OCI-LY1 (cell line): ENCODE data around the gene MYO5B.

Source experiments
- H2AFZ ChIP-seq: fragments of 200-600 bp; sonication (generic), shearing (Covaris generic); 2 replicates; pipeline ENCODE4 v1.6.0; 2014; ENCODE audit warnings: antibody characterized with exemption, mild to moderate bottlenecking, low read length
- H3F3A ChIP-seq: fragments of 200-600 bp; sonication (generic), shearing (Covaris generic); 2 replicates; pipeline ENCODE4 v1.6.0; 2014; ENCODE audit warnings: mild to moderate bottlenecking, antibody characterized with exemption, low read length, moderate library complexity; ENCODE audit not compliant: insufficient read depth
- H3K27ac ChIP-seq: fragments of 200-600 bp; sonication (generic); 2 replicates; pipeline ENCODE4 v1.5.1; 2014; ENCODE audit warnings: low read length, mixed run types, mild to moderate bottlenecking, low read depth; ENCODE audit not compliant: poor library complexity, severe bottlenecking
- H3K27me3 ChIP-seq: fragments of 200-600 bp; sonication (generic); 2 replicates; pipeline ENCODE4 v1.6.0; 2014; ENCODE audit warnings: antibody characterized with exemption, mild to moderate bottlenecking, low read length, moderate library complexity; ENCODE audit not compliant: insufficient read depth
- H3K36me3 ChIP-seq: fragments of 200-600 bp; sonication (generic); 2 replicates; pipeline ENCODE4 v1.6.1; 2014; ENCODE audit warnings: mild to moderate bottlenecking, antibody characterized with exemption, low read length, moderate library complexity, mixed read lengths; ENCODE audit not compliant: insufficient read depth
- H3K4me1 ChIP-seq: fragments of 200-600 bp; sonication (generic); 2 replicates; pipeline ENCODE4 v1.5.1; 2014; ENCODE audit warnings: mild to moderate bottlenecking, low read length, moderate library complexity; ENCODE audit not compliant: insufficient read depth, severe bottlenecking
- H3K4me2 ChIP-seq: fragments of 200-600 bp; sonication (generic), shearing (Covaris generic); 2 replicates; pipeline ENCODE4 v1.6.1; 2014; ENCODE audit warnings: low read length
- H3K4me3 ChIP-seq: fragments of 200-600 bp; sonication (generic); 2 replicates; pipeline ENCODE4 v1.5.1; 2014; ENCODE audit warnings: low read length, low read depth, mild to moderate bottlenecking, mixed read lengths; ENCODE audit not compliant: poor library complexity, severe bottlenecking
- H3K79me2 ChIP-seq: fragments of 200-600 bp; shearing (Covaris generic); 2 replicates; pipeline ENCODE4 v1.6.1; 2016; ENCODE audit warnings: mixed run types, low read length, mixed read lengths; ENCODE audit not compliant: insufficient read depth
- H3K9ac ChIP-seq: fragments of 200-600 bp; sonication (generic), shearing (Covaris generic); 2 replicates; pipeline ENCODE4 v1.6.1; 2014; ENCODE audit warnings: mild to moderate bottlenecking, low read length, mixed read lengths
- H3K9me2 ChIP-seq: fragments of 200-600 bp; sonication (generic), shearing (Covaris generic); 2 replicates; pipeline ENCODE4 v1.6.1; 2014; ENCODE audit warnings: low read depth, mild to moderate bottlenecking, low read length, mixed read lengths
- H3K9me3 ChIP-seq: fragments of 200-600 bp; shearing (Covaris generic); 2 replicates; pipeline ENCODE4 v1.6.1; 2014; ENCODE audit warnings: low read length, mixed read lengths
- H4K20me1 ChIP-seq: fragments of 200-600 bp; sonication (generic), shearing (Covaris generic); 2 replicates; pipeline ENCODE4 v1.6.0; 2016; ENCODE audit warnings: mild to moderate bottlenecking, low read length; ENCODE audit not compliant: insufficient read depth
- CTCF ChIP-seq: fragments of 200-600 bp; sonication (generic), shearing (Covaris generic); IDR thresholded peaks from 2 replicates; pipeline ENCODE4 v1.5.1; 2017; ENCODE audit warnings: mild to moderate bottlenecking, antibody characterized with exemption, low read length, moderate library complexity, mixed read lengths
- EZH2 ChIP-seq: fragments of 200-600 bp; sonication (generic), shearing (Covaris generic); IDR thresholded peaks from 2 replicates; pipeline ENCODE4 v1.8.0; 2017; ENCODE audit warnings: borderline replicate concordance, mixed run types, mild to moderate bottlenecking, antibody characterized with exemption, low read length, moderate library complexity, mixed read lengths

Gene MYO5B

GRCh38 chr18:49859021-49859359 lies 336.0 kb downstream of the MYO5B start:
- Histone ChIP-seq H3K9me2 (no peaks in the 10 kb centered on the region), H3F3A (no peaks in the 10 kb centered on the region), H3K9me3 (no peaks in the 10 kb centered on the region), H3K27me3 (no peaks in the 10 kb centered on the region), H3K9ac (no peak overlapping the region), H3K27ac (no peak overlapping the region), H3K4me3 (no peak overlapping the region), H3K79me2 (no peaks in the 10 kb centered on the region), H3K36me3 (no peaks in the 10 kb centered on the region), H2AFZ (no peak overlapping the region), H4K20me1 (no peaks in the 10 kb centered on the region), H3K4me2 (no peak overlapping the region), H3K4me1 (no peaks in the 10 kb centered on the region)
- no peak for TF ChIP-seq EZH2
- TF ChIP-seq CTCF: no peak

- Histone ChIP-seq H3K79me2 (no peaks in the 10 kb centered on the region), H3K9me2 (no peaks in the 10 kb centered on the region), H3K27ac (no peak overlapping the region), H3K4me3 (no peak overlapping the region), H2AFZ (no peak overlapping the region), H3K4me1 (no peaks in the 10 kb centered on the region), H4K20me1 (no peaks in the 10 kb centered on the region), H3K36me3 (no peaks in the 10 kb centered on the region), H3K9me3 (no peaks in the 10 kb centered on the region), H3K4me2 (no peak overlapping the region), H3K27me3 (no peaks in the 10 kb centered on the region), H3K9ac (no peak overlapping the region), H3F3A (no peaks in the 10 kb centered on the region)
- TF ChIP-seq EZH2: no peak
- TF ChIP-seq CTCF: peak; percentile 91
Observed at GRCh38 chr18:49858309-49859020, 336.5 kb downstream of the MYO5B start.

- Histone ChIP-seq H3K9me2 (no peaks in the 10 kb centered on the region), H3K27ac (no peak overlapping the region), H3K4me2 (no peak overlapping the region), H4K20me1 (no peaks in the 10 kb centered on the region), H3K9ac (no peak overlapping the region), H3K4me1 (no peaks in the 10 kb centered on the region), H3K9me3 (no peaks in the 10 kb centered on the region), H3F3A (no peaks in the 10 kb centered on the region), H3K79me2 (no peaks in the 10 kb centered on the region), H3K27me3 (no peaks in the 10 kb centered on the region), H2AFZ (no peak overlapping the region), H3K4me3 (no peak overlapping the region), H3K36me3 (no peaks in the 10 kb centered on the region)
- no peak for TF ChIP-seq CTCF
- no peak for TF ChIP-seq EZH2
Observed at GRCh38 chr18:49857708-49858107, 337.2 kb downstream of the MYO5B start.
